Stimulated activated CD4-positive, alpha-beta T cell treated with anti-CD3 and anti-CD28 coated beads, Interleukin-4, amount 100 ng/mL, for 24 hours (primary cell): ENCODE results near the gene NCBP2L.
A peak's percentile ranks its signal among the peaks of the same experiment; 100 is the strongest.
"Not testable (repeated sequence)": the region's sequence is repeated elsewhere in the genome, so short reads cannot be mapped to it uniquely, and the experiment has no call there.

ENCODE experiments used
- DNase-seq: peaks from one replicate; pipeline ENCODE4 v3.0.0-alpha.2; 2020

Gene NCBP2L

GRCh38 chrX:107753187-107753586, 24.3 kb upstream of the NCBP2L start:
- DNase-seq = no peak

DNA sequence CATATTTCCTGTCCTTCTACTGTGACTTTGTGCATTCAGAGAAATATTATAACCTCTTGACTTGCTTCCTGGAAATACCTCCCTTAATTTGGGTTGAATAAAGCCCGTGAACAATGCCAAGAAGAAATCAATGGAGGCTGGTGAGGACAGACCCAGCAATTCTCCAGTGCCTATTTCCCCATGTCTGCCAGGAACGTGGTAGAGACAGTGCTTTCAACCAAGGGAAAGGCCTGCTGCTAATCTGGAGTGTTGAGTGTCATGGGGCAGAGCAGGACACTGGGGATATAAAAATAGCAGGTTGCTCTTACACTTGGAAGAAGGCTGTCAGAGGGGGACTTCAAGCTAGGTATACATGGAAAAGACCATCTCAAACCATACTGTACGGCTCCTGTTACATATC, 21.8 kb upstream of the NCBP2L start:
- no peak for DNase-seq

DNA sequence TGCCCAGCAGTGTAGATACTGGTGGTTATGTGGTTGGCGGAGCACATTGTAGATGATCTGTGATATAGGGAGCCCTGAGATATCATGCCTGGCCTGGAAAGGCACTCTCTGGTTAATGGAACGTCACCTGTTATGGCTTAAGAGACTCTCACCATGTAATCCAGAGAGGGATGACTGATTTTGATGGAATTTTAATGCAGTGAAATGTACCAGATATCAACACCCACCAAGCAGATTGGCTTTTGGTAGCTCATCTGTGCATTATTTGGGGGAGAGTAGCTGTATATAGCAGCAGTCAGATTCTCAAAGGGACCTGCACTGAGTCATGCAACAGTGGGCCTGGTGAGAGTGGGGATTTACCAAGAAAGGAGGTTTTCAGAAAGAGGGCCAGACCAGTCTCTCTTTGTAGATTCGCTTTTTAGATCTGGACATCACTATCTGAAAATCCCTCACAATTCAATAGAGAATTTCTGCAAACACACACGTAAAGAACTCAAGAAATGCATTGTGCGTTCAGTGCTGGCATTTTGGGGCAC, 19.2 kb upstream of the NCBP2L start:
- no peak for DNase-seq

- DNase-seq = no peak
Measured at GRCh38 chrX:107760304-107761077, 17.0 kb upstream of the NCBP2L start.

DNA sequence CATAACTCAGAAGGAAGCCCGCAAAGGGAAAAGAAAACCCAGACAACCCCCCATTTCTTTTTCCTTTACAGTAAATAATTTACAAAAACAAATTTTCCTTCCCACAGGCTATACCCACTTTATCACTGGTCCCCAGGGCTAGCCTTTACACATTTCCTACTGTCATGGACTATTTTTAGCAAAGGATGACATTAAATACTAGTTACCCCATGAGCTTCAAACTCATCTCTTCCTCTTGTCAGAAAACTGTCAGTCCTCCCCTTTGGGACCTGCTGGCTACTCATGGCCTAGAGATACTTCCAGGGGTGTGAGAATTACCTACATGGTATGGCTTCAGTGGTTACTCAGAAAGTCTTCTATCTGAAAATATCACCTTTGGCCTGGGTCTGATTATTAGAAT, 13.9 kb upstream of the NCBP2L start:
- no peak for DNase-seq

DNA sequence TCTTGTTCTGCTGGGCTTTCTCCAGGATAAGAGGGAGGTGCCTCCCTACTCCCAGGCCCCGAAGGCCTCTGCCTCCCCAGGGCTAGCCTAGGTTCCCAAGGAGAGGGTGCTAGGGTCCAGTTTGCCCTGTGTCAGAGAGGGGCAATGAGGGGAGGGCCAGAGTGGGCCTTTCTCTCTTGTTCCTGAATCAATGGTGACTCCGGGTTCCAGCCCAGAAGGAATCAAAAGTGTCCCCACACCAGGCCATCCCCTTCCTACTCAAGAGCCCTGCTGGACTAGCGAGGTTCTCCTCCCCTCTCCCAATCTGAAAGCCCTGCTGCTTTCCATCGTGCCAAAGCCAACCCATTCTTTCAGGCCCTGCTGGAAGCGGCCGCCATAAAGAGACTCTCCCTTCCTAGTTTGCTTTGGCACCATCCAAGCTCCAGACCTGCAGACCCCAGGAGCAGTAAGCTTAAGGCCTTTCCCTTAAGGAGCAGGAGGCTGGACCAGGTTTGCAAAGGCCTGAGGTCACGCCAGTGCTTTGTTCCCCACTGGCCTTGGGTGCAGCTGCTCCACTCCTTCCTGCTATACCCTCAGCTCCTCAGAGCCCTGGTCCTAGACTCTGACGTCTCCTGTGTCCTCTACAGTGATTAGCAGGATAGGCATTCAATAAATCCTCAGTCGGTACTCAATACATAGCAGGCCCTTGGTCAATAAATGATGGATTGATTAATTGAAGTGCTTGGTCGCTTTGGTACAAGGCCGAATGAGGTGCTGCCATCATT, 12.5 kb upstream of the NCBP2L start:
- no peak for DNase-seq

DNA sequence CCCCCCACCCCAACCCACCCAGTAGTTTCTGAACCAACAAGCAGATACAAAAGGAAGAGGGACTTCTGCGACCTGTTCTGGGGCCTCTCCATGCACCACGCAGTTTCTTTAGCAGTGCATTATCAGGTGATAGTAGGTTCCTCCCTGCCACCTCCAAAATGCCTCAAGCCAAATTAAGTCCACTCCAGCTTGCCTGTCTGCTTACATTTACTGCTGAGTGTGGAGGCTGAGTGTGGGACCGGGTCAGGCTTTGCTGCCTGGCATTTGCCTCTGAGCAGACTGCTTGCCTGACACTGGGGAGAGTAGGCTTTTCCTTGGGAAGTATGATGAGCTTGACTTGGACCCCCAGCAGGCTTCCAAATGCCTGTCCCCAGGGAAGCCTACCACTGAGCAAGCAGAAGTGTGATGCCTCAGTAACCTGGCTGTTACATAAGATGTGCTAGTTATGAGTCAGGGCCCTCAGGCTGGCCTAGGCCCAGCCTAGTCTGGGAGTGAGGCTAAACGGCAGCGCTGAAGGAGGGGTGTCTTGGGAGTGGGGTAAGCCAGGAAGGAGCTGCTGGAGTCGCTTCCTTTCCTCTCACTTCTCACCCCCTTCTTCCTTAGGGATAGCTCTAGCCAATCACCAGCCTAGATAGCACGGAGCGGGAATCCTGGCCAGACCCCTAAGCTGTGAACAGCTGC, 10.9 kb upstream of the NCBP2L start:
- DNase-seq = no peak

DNA sequence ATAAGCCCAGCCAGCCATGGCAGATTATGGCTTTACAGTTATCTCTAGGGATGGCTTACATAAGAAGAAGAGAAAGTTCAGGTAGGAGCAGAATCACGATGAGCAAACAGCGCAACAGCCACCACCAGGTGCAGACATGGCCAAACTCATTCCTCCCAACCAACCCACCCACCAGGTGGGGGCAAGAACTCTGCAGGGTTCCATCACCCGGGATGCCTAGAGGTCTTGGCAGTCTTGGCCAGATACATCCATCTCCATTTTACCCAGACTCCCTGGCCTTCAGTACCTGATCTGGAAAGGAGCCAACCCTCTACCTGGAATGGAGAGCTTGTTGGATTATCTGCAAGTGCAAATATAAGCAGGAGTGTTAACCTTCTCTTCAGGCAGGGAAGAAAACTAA, 9.5 kb upstream of the NCBP2L start:
- DNase-seq = no peak

GRCh38 chrX:107769581-107770317, 7.8 kb upstream of the NCBP2L start:
- no peak for DNase-seq

GRCh38 chrX:107773206-107773605, 4.3 kb upstream of the NCBP2L start:
- DNase-seq = no peak

DNA sequence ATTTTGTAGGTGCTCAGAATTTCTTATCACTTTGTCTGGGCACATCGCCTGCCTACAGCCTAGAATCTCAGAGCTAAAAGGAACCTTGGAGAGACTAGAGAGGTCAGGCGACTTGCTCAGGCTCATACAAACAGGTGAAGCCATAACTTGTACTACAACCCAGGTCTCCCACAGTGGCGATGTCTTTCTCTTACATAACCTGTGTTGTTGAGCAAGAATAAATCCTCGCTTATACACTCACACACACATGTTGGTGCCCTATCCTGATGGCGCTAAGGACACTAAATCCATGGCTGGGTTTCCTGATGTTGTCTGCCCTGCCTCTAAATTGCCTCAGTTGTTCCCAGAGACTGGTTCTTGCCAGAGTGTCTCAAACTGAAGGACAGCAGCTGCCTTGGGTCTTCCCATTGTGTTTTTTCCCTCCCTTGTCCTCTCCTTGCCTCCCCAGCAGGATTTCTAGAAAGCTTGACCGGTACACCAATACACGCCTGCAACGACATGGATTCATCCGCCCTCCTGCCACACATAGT, 3.6 kb upstream of the NCBP2L start:
- no peak for DNase-seq

DNA sequence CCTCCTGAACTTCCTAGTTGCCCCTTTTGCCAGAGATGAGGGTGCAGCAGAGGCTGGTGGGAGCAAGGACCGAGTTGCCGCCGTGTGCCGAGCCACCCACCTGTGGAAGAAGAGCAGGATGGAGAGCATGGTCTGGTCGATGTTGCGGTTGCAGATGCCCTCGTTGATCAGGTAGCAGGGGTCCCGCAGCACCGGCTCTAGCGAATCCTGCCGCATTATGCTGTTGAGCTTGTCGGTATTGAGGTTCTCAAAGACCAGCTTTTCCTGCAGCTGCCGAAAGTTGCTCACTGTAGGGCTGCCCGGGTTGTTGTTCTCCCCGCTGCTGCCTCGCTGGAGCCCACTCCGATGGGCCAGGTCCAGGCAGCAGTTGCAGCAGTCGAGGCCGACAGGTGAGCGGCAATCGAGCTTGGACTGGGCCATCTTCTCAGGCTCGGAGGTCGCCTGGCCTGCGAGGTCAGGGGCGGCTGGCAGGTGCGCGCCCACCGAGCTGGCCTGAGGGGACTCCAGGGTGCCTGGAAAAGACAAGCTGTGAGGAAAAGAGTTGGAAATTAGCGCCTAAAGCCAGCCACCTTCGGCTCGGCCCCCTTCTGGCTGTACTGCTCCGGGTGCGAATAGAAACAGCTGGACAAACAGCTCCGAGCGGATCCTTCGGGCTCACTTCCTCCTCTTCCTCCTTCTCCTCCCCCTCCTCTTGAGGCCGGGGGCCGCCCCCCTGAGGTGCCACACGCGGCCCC, 2.4 kb upstream of the NCBP2L start:
- DNase-seq = no peak

- DNase-seq = peak; percentile 60
Measured at GRCh38 chrX:107775734-107776511, 1.6 kb upstream of the NCBP2L start, which contains the start of gene TSC22D3. TSC22D3 (minus strand) TSS chrX:107775787; CDS start chrX:107775419, 368 bp downstream.

DNA sequence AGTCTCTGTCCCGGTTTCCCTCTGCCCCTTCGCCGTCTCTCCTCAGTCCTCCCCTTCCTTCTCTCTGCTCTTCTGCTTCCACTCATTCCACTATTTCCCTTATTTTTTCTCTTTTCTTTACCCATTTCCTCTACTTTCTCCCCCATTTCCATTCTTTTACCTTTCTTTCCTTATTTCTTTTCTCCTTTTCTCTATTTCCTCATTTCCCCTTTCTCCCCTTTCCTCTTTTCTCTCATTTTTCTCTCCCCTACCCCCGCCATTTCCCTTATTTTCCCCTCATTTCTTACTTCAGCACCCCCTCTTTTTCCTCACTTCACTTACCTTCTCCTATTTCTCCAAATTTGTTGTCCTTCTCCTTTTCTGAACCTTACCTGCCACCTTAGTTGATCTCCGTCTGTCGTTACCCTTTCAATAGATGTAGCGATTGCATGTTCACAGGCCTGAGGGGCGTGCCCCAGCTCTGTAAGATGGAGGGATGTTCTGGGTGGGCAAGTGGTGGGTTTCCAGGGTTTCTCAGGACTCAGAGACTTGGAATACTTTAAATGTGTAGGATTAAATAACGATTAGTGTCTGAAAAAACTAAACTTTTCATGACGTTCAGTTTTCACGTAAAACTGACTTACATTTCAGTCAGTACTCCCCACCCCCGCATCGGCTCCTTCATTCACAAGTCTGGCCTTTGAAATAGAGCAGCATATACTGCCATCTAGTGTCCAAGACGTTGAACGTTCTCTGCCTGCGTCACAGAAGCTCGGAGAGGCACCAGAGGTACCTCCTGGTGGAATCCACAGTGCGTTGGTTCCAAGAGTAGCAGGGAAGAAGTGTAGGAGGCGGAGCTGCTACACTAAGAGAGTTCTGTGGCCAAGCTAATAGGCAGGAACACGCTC, 641 bp upstream of the NCBP2L start:
- peak; percentile 81 for DNase-seq

DNA sequence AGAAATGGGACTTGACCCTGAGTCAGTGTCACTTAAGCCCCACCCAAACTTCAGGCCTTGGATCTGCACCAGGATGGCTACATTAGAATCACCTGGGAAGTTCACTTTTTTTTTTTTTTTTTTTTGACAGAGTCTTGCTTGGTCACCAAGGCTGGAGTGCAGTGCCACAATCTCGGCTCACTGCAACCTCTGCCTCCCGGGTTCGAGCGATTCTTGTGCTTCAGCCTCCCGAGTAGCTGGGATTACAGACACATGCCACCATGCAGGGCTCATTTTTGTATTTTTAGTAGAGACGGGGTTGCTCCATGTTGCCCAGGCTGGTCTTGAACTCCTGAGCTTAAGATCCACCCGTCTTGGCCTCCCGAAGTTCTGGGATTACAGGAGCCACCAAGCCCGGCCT, 3.0 kb downstream of the NCBP2L start:
- DNase-seq = no peak

DNA sequence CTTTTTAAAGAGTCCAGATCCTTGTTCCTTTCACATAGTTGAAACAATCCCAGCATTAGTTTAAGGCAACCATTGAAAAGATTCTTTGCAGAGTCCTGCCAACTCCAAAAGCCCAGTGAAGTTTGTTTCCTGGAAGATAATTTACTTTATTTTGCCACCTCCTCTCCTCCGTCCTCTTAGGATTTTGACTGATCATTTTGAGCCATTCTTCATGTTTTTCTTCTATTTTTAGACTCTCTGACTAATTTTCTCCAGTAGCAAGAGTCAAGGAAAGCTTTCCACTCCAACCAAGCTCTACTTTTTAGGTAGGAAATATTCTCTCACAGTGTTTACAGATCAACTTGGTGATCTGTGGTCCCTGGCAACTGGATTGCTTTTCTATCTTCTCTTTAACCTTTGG, 10.3 kb downstream of the NCBP2L start:
- DNase-seq = no peak

DNA sequence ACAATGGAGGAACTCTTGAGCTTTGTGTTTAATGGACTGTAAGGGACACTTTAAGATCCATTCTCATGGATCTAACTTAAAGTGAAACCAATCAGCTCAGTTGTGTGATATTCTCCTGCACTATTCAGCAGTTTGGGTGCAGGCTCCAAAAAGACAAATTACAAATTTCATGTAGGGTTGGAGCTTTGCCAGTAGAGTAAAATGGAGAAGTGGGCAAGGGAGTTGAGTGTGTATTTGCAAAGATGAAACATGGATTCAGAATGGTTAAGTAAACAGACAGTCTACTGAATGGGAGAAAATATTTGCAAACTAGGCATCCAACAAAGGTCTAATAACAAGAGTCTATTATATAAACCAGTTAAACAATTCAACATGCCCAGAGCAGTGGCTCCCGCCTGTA, 26.9 kb downstream of the NCBP2L start:
- no peak for DNase-seq

GRCh38 chrX:107805179-107805578, 27.6 kb downstream of the NCBP2L start:
- no peak for DNase-seq

- not testable (repeated sequence) for DNase-seq
Measured at GRCh38 chrX:107810053-107810452, 32.5 kb downstream of the NCBP2L start.
